Heart right ventricle (tissue), 16 donors: ENCODE data around the gene SKAP1. TPM values are rescaled to one million over a fixed set of nuclear protein-coding genes. Genes with fewer than 3 reads are reported as not detected.

Source experiments
- ATAC-seq, 8 donors: fragments of 200-7000 bp; cut with Tn5 transposase; one replicate each; pipeline ENCODE4 v1.9.1; 2020; ENCODE audit warnings: mild to moderate bottlenecking in 8 of 8, moderate library complexity in 8 of 8, moderate number of reproducible peaks in 1 of 8
- DNase-seq, 2 donors: peaks; one replicate each; pipeline ENCODE4 v3.0.0-alpha.2; 2020
- H3K27ac ChIP-seq, 10 donors: fragments of 200-600 bp; sonication (generic) in 2 of 10; one replicate each; pipeline versions ENCODE4 v1.5.0 to v1.8.0; 2020 to 2022; ENCODE audit warnings: mild to moderate bottlenecking in 3 of 10
- H3K27me3 ChIP-seq, 7 donors: fragments of 200-600 bp; one replicate each; pipeline ENCODE4 v1.8.0; 2021 to 2022; ENCODE audit warnings: mild to moderate bottlenecking in 2 of 7
- H3K36me3 ChIP-seq, 9 donors: fragments of 200-600 bp; sonication (generic) in 1 of 9; one replicate each; pipeline versions ENCODE4 v1.5.0 to v1.8.0; 2020 to 2022; ENCODE audit warnings: mild to moderate bottlenecking in 2 of 9
- H3K4me1 ChIP-seq, 9 donors: fragments of 200-600 bp; sonication (generic) in 1 of 9; one replicate each; pipeline versions ENCODE4 v1.5.0 to v1.8.0; 2020 to 2022; ENCODE audit warnings: mild to moderate bottlenecking in 4 of 9
- H3K4me3 ChIP-seq, 10 donors: fragments of 200-600 bp; sonication (generic) in 2 of 10; one replicate each; pipeline versions ENCODE4 v1.5.0 to v1.8.0; 2020 to 2022; ENCODE audit warnings: mild to moderate bottlenecking in 7 of 10, moderate library complexity in 2 of 10
- H3K9me3 ChIP-seq, 11 donors: fragments of 200-600 bp in 10 of 11; sonication (generic) in 2 of 11; one replicate each; pipeline versions ENCODE4 v1.5.0 to v1.8.0; 2013 to 2022; ENCODE audit warnings: mild to moderate bottlenecking in 2 of 11, control low read depth in 1 of 11, moderate library complexity in 1 of 11
- WGBS, 2 donors: extraction: QIAGEN DNeasy Blood & Tissue Kit; methylation state at CpG; one replicate each; pipeline ENCODE4 v1.1.7; 2013; ENCODE audit warnings: inconsistent platforms in 1 of 2; 5-methylcytosine and 5-hydroxymethylcytosine counted together
- intact Hi-C, 10 donors: fragments of 100-400 bp; cut with DNase I; formaldehyde crosslinking; loops; one replicate each; pipeline versions ENCODE4 v1.11.1 to v1.14.2; 2022
- polyA plus RNA-seq, 2 donors: library from polyadenylated mRNA; stranded (reverse); fragments of 200-250 nt; gene quantifications; one replicate each; pipeline ENCODE4 v1.2.3, GENCODE V29; 2013
- total RNA-seq, 10 donors: library from RNA; stranded (reverse); fragmentation: NEBNext Ultra II Directional in 3 of 10; extraction: Animal tissue kit (Norgen Biotek cat#: 25700) in 3 of 10; gene quantifications; one replicate each; pipeline versions ENCODE4 v1.2.1 to v1.2.4, GENCODE V29; 2021 to 2023
- TF ChIP-seq, protein P1 (sequence below), 9 donors: fragments of 200-600 bp; sonication (generic) in 2 of 9; IDR thresholded peaks; one replicate each; pipeline versions ENCODE4 v1.5.0 to v1.8.0; 2021 to 2022; ENCODE audit warnings: antibody characterized with exemption in 9 of 9, mild to moderate bottlenecking in 5 of 9, moderate library complexity in 1 of 9
- donor health status: Arrhythmogenic right ventricular cardiomyopathy.
- donor health status: ischemic (EF 13 %, LVEDD 7.1; RV severe dilation, severe dysfunction).
- donor health status: healthy with polysubstance abuse.
- donor health status: DM: no; HTN: yes; CAD: no.
- donor health status: DM: no; HTN: no; CAD: no.
- donor health status: ischemic (EF 25% LVEDD 6.9; RV normal size, moderate dysfunction).
- donor health status: ischemic (EF 25% LVEDD 5.7; RV mildly dilated, moderate dysfunction).
- donor health status: healthy.
- donor health status: DM: yes; HTN: yes; CAD: no.
- donor health status: Ischemic cardiomyopathy.
- donor health status: ischemic (EF 35%, LVEDD 5.7; RV mildly dilated, moderate dysfunction).
- donor health status: nonischemic (EF 11% LVEDD 7.7; RV severe dilation, severe dysfunction).
- donor health status: DM: yes; HTN: yes; CAD: no.
- donor health status: PGD.
- donor health status: ischemic (EF 29% LVEDD 5.4; RV normal size, mild dysfunction).
- donor health status: nonischemic (EF 23%, LVEDD 6.1; RV moderate dilation, normal function).

SKAP1 gene
- total and polyA plus RNA-seq, 12 donors = 0.33 to 1.7 (median 0.75) TPM; not detected in 5

DNA sequence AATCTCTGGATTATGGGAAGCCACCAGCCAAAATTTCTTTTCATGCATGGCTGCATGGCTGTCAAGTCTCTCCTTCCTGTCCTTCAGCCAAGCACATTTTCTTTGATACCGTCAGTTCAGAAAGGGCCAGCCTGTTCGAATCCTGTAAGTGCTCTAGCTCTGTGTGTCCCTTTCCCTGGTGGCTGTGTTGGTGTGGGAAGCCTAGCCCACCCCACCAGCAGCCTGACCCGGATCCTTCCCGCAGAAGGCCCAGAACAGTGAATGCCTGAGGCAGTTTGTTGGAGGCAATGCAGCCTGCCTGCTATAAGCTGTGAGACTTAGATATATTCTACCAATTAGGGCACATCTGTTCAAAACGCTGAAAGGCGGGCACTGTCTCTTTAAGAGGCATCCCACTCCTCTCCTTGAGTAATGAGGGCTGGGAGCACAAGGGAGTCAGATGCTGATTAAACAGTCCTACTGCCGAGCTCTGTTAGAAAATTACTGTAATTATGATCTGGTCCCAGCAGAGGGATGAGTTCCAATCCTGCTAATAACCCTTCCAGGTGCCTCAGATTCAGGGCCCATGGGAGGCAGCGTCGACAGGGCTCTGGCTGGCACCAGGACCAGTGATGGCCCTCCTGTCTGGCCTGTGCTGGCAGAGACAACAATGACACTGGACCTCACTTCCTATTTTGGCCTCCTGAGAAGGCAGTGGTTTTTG lies 304.0 kb downstream of the SKAP1 start:
- TF ChIP-seq, protein P1, sequence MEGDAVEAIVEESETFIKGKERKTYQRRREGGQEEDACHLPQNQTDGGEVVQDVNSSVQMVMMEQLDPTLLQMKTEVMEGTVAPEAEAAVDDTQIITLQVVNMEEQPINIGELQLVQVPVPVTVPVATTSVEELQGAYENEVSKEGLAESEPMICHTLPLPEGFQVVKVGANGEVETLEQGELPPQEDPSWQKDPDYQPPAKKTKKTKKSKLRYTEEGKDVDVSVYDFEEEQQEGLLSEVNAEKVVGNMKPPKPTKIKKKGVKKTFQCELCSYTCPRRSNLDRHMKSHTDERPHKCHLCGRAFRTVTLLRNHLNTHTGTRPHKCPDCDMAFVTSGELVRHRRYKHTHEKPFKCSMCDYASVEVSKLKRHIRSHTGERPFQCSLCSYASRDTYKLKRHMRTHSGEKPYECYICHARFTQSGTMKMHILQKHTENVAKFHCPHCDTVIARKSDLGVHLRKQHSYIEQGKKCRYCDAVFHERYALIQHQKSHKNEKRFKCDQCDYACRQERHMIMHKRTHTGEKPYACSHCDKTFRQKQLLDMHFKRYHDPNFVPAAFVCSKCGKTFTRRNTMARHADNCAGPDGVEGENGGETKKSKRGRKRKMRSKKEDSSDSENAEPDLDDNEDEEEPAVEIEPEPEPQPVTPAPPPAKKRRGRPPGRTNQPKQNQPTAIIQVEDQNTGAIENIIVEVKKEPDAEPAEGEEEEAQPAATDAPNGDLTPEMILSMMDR (IDR thresholded peaks at IDR 0.05) = no peak
- DNase-seq (no peak), ATAC-seq (no peak)
- intact Hi-C loops = loop anchor here in 4 of 10 donors (5.0 kb wide), 3 partner anchors 44 to 99 kb away; no protein-coding TSS in a partner anchor
- Histone ChIP-seq H3K36me3 (peaks cover 0 to 60% (median 18%) of the 10 kb centered on the region in 9 donors), H3K9me3 (no peaks in the 10 kb centered on the region), H3K4me3 (no peak overlapping the region), H3K27ac (no peak overlapping the region), H3K27me3 (peaks cover 0 to 3% (median 0%) of the 10 kb centered on the region in 7 donors), H3K4me1 (peaks cover 0 to 6% (median 0%) of the 10 kb centered on the region in 9 donors)
- 64 to 73% methylated on average over 9 of the region's 9 CpGs for WGBS, 2 donors

DNA sequence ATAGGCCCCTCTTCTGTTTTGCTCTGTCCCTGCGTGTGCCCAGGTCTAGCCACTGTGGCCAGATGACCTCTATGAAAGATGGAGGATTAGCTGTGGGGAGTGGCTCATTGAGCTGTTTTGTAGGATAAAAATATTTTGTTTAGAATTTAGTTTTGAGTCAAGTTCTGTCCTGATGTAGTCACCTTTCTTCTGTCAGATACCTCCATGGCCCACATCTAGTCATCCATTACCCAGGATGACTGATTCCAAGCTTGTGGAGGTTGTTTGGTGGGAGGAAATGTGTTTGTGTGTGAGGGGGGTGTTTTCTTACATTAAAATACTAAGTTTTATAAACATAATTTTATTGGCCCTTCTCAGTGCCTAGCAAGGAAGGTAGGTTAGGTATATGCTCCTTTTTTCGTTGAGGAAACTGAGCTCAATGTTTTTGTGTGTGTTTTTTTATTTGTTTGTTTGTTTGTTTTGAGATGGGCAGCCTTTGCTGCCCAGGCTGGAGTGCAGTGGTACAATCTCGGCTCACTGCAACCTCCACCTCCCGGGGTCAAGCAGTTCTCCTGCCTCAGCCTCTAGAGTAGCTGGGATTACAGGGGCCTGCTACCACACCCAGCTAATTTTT lies 306.1 kb downstream of the SKAP1 start:
- no peak overlapping the region for H3K4me3 ChIP-seq
- DNase-seq (no peak), ATAC-seq (no peak)
- TF ChIP-seq, protein P1 (IDR thresholded peaks at IDR 0.05) = no peak
- peaks cover 0 to 6% (median 0%) of the 10 kb centered on the region in 9 donors for H3K4me1 ChIP-seq
- no peak overlapping the region for H3K27ac ChIP-seq
- H3K36me3 ChIP-seq = peaks cover 0 to 78% (median 25%) of the 10 kb centered on the region in 9 donors
- 93 to 99% methylated on average over 4 of the region's 4 CpGs for WGBS, 2 donors
- H3K27me3 ChIP-seq = no peaks in the 10 kb centered on the region
- intact Hi-C loops = loop anchor here in 1 of 10 donors (5.0 kb wide), 1 partner anchor 37 kb away; no protein-coding TSS in a partner anchor
- no peaks in the 10 kb centered on the region for H3K9me3 ChIP-seq

DNA sequence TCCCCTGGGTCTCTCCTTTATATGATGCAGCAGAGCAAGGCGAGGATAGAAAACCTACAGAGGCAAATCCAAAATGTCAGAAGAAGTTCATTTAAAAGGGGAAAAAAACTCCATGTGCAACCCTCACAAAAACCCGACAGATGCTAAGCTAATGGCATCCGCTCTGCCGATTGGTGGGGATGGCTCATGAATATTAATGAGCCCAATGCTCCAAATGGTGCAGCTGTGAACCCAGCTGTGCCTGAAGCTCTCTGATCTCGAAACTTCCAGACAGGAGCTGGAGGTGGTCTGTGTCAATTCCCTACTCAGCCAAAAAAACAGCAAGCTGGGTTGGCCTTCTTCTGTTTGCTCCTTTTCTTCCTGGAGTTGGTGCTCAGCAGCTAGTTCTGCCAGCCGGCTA lies 306.9 kb downstream of the SKAP1 start:
- no peak overlapping the region for H3K27ac ChIP-seq
- no peaks in the 10 kb centered on the region for H3K27me3 ChIP-seq
- no peak overlapping the region for H3K4me3 ChIP-seq
- WGBS, 2 donors = 82 to 84% methylated on average over 6 of the region's 6 CpGs
- no peak for ATAC-seq
- intact Hi-C loops = loop anchor here in 1 of 10 donors (5.0 kb wide), 1 partner anchor 36 kb away; no protein-coding TSS in a partner anchor
- TF ChIP-seq, protein P1 (IDR thresholded peaks at IDR 0.05) = no peak
- no peak for DNase-seq
- H3K36me3 ChIP-seq = peaks cover 0 to 86% (median 30%) of the 10 kb centered on the region in 9 donors
- H3K9me3 ChIP-seq = no peaks in the 10 kb centered on the region
- H3K4me1 ChIP-seq = peaks cover 0 to 6% (median 0%) of the 10 kb centered on the region in 9 donors

DNA sequence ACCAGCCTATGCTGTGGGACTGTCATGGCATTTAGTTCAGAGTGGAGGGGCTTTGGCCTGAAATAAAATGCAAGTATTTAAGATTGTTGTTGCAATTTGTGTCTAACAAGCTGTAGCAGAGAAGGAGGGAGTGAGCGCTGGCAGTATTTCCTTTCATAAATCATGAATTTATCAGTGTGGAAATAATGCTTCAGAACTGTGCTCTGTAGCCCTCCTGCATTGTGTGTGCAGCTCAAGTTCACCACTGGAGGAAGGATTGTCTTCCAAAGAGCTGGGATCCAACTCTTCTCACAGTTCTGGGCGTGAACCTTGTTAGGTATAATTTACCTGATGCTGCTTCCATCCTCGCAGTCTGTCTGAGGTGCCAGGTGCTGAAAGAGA lies 307.4 kb downstream of the SKAP1 start:
- no peaks in the 10 kb centered on the region for H3K9me3 ChIP-seq
- no peak overlapping the region for H3K4me3 ChIP-seq
- no peak for ATAC-seq
- H3K27me3 ChIP-seq = no peaks in the 10 kb centered on the region
- TF ChIP-seq, protein P1 (IDR thresholded peaks at IDR 0.05) = no peak
- no peak for DNase-seq
- intact Hi-C loops = loop anchor here in 1 of 10 donors (5.0 kb wide), 1 partner anchor 35 kb away; no protein-coding TSS in a partner anchor
- H3K36me3 ChIP-seq = peaks cover 0 to 91% (median 34%) of the 10 kb centered on the region in 9 donors
- no peak overlapping the region for H3K27ac ChIP-seq
- 91 to 95% methylated on average over 3 of the region's 3 CpGs for WGBS, 2 donors
- H3K4me1 ChIP-seq = peaks cover 0 to 6% (median 0%) of the 10 kb centered on the region in 9 donors
